SK-N-SH treated with all-trans-retinoic acid at 6 μM for 48 hours (cell line): Measurements from ENCODE around the gene DUSP16.

ENCODE experiments used
- ATAC-seq: fragments of 200-7000 bp; cut with Tn5 transposase; 3 replicates; pipeline ENCODE4 v1.9.1; 2020; ENCODE audit warnings: mild to moderate bottlenecking, moderate library complexity
- ARNTL ChIP-seq: fragments of 450-650 bp; formaldehyde crosslinking; IDR thresholded peaks from 2 replicates; pipeline ENCODE4 v1.5.0; 2020; ENCODE audit warnings: low read depth, mild to moderate bottlenecking, moderate library complexity, borderline replicate concordance
- BACH2 ChIP-seq: fragments of 250-450 bp; sonication (Bioruptor Pico); IDR thresholded peaks from 2 replicates; pipeline ENCODE4 v1.9.0; 2021; ENCODE audit warnings: mild to moderate bottlenecking, borderline replicate concordance
- CSDC2 ChIP-seq: fragments of 250-450 bp; sonication (Bioruptor Pico); IDR thresholded peaks from 2 replicates; pipeline ENCODE4 v1.5.0; 2020; ENCODE audit warnings: mild to moderate bottlenecking, moderate library complexity
- ESRRG ChIP-seq: fragments of 250-450 bp; sonication (Bioruptor Pico); IDR thresholded peaks from 2 replicates; pipeline ENCODE4 v1.6.1; 2021; ENCODE audit warnings: mild to moderate bottlenecking
- GLIS3 ChIP-seq: fragments of 250-450 bp; sonication (Bioruptor Pico); IDR thresholded peaks from 2 replicates; pipeline ENCODE4 v1.5.0; 2020; ENCODE audit warnings: mild to moderate bottlenecking, moderate library complexity
- ISL1 ChIP-seq: fragments of 250-450 bp; sonication (Bioruptor Pico); IDR thresholded peaks from 2 replicates; pipeline ENCODE4 v2.1.2; 2022; ENCODE audit warnings: mild to moderate bottlenecking, moderate library complexity
- OSR1 ChIP-seq: fragments of 250-450 bp; sonication (Bioruptor Pico); IDR thresholded peaks from 2 replicates; pipeline ENCODE4 v1.8.0; 2022; ENCODE audit warnings: moderate library complexity, mild to moderate bottlenecking, inconsistent platforms
- POU6F1 ChIP-seq: fragments of 250-450 bp; sonication (Bioruptor Pico); IDR thresholded peaks from 2 replicates; pipeline ENCODE4 v1.8.0; 2021; ENCODE audit warnings: low read depth, mild to moderate bottlenecking, moderate library complexity, borderline replicate concordance
- PPARA ChIP-seq: fragments of 250-450 bp; sonication (Bioruptor Pico); IDR thresholded peaks from 2 replicates; pipeline ENCODE4 v1.5.0; 2020; ENCODE audit warnings: mild to moderate bottlenecking, borderline replicate concordance
- RARB ChIP-seq: fragments of 250-450 bp; sonication (Bioruptor Pico); IDR thresholded peaks from 2 replicates; pipeline ENCODE4 v1.8.0; 2021; ENCODE audit warnings: mild to moderate bottlenecking, moderate library complexity
- TCF4 ChIP-seq: fragments of 250-450 bp; sonication (Bioruptor Pico); IDR thresholded peaks from 2 replicates; pipeline ENCODE4 v1.8.0; 2021; ENCODE audit warnings: mild to moderate bottlenecking, moderate library complexity, borderline replicate concordance
- TOX ChIP-seq: fragments of 250-450 bp; sonication (Bioruptor Pico); IDR thresholded peaks from 2 replicates; pipeline ENCODE4 v1.8.0; 2021; ENCODE audit warnings: mild to moderate bottlenecking, moderate library complexity, borderline replicate concordance
- ZC3H10 ChIP-seq: fragments of 250-450 bp; sonication (Bioruptor Pico); IDR thresholded peaks from 2 replicates; pipeline ENCODE4 v1.5.1; 2021; ENCODE audit warnings: mild to moderate bottlenecking, moderate library complexity
- ZFP3 ChIP-seq: fragments of 250-450 bp; sonication (Bioruptor Pico); IDR thresholded peaks from 2 replicates; pipeline ENCODE4 v1.5.0; 2020; ENCODE audit warnings: mild to moderate bottlenecking, moderate library complexity
- ZFP30 ChIP-seq: fragments of 450-650 bp; formaldehyde crosslinking; IDR thresholded peaks from 2 replicates; pipeline ENCODE4 v1.5.0; 2022; ENCODE audit warnings: mild to moderate bottlenecking, moderate library complexity
- ZNF565 ChIP-seq: fragments of 450-650 bp; formaldehyde crosslinking; conservative IDR thresholded peaks from 2 replicates; pipeline ENCODE4 v1.5.0; 2020; ENCODE audit warnings: low read depth, mild to moderate bottlenecking, moderate library complexity
- ZNF8 ChIP-seq: fragments of 450-650 bp; formaldehyde crosslinking; IDR thresholded peaks from 2 replicates; pipeline ENCODE4 v1.5.0; 2020; ENCODE audit warnings: mild to moderate bottlenecking, moderate library complexity
- TF ChIP-seq, protein P1 (sequence below): fragments of 250-450 bp; sonication (Bioruptor Pico); IDR thresholded peaks from 2 replicates; pipeline ENCODE4 v1.8.0; 2020; ENCODE audit warnings: mild to moderate bottlenecking, moderate library complexity, borderline replicate concordance
- TF ChIP-seq, protein P2 (sequence below): fragments of 250-450 bp; sonication (Bioruptor Pico); IDR thresholded peaks from 2 replicates; pipeline ENCODE4 v1.5.0; 2020; ENCODE audit warnings: mild to moderate bottlenecking, moderate library complexity

DUSP16 gene

GRCh38 chr12:12610711-12611110 is 48.0 kb upstream of the DUSP16 start:
- TF ChIP-seq TOX (CRISPR knock-in tag): no peak
- no peak for TF ChIP-seq RARB (CRISPR knock-in tag)
- TF ChIP-seq CSDC2 (CRISPR knock-in tag): no peak
- no peak for TF ChIP-seq ZFP3 (CRISPR knock-in tag)
- no peak for TF ChIP-seq BACH2 (CRISPR knock-in tag)
- TF ChIP-seq POU6F1 (CRISPR knock-in tag): no peak
- ATAC-seq: no peak

GRCh38 chr12:12609692-12610091 is 47.0 kb upstream of the DUSP16 start:
- no peak for ATAC-seq
- TF ChIP-seq ZNF8 (CRISPR knock-in tag) (no peak), PPARA (no peak), GLIS3 (CRISPR knock-in tag) (no peak), ARNTL (CRISPR knock-in tag) (no peak), ZFP3 (CRISPR knock-in tag) (no peak), RARB (CRISPR knock-in tag) (no peak), TCF4 (CRISPR knock-in tag) (no peak), ESRRG (CRISPR knock-in tag) (no peak), POU6F1 (CRISPR knock-in tag) (no peak), BACH2 (CRISPR knock-in tag) (no peak), ISL1 (CRISPR knock-in tag) (no peak)
- TF ChIP-seq, protein P1, sequence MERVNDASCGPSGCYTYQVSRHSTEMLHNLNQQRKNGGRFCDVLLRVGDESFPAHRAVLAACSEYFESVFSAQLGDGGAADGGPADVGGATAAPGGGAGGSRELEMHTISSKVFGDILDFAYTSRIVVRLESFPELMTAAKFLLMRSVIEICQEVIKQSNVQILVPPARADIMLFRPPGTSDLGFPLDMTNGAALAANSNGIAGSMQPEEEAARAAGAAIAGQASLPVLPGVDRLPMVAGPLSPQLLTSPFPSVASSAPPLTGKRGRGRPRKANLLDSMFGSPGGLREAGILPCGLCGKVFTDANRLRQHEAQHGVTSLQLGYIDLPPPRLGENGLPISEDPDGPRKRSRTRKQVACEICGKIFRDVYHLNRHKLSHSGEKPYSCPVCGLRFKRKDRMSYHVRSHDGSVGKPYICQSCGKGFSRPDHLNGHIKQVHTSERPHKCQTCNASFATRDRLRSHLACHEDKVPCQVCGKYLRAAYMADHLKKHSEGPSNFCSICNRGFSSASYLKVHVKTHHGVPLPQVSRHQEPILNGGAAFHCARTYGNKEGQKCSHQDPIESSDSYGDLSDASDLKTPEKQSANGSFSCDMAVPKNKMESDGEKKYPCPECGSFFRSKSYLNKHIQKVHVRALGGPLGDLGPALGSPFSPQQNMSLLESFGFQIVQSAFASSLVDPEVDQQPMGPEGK (CRISPR knock-in tag): no peak
- TF ChIP-seq, protein P2, sequence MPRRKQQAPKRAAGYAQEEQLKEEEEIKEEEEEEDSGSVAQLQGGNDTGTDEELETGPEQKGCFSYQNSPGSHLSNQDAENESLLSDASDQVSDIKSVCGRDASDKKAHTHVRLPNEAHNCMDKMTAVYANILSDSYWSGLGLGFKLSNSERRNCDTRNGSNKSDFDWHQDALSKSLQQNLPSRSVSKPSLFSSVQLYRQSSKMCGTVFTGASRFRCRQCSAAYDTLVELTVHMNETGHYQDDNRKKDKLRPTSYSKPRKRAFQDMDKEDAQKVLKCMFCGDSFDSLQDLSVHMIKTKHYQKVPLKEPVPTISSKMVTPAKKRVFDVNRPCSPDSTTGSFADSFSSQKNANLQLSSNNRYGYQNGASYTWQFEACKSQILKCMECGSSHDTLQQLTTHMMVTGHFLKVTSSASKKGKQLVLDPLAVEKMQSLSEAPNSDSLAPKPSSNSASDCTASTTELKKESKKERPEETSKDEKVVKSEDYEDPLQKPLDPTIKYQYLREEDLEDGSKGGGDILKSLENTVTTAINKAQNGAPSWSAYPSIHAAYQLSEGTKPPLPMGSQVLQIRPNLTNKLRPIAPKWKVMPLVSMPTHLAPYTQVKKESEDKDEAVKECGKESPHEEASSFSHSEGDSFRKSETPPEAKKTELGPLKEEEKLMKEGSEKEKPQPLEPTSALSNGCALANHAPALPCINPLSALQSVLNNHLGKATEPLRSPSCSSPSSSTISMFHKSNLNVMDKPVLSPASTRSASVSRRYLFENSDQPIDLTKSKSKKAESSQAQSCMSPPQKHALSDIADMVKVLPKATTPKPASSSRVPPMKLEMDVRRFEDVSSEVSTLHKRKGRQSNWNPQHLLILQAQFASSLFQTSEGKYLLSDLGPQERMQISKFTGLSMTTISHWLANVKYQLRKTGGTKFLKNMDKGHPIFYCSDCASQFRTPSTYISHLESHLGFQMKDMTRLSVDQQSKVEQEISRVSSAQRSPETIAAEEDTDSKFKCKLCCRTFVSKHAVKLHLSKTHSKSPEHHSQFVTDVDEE (CRISPR knock-in tag): no peak

DNA sequence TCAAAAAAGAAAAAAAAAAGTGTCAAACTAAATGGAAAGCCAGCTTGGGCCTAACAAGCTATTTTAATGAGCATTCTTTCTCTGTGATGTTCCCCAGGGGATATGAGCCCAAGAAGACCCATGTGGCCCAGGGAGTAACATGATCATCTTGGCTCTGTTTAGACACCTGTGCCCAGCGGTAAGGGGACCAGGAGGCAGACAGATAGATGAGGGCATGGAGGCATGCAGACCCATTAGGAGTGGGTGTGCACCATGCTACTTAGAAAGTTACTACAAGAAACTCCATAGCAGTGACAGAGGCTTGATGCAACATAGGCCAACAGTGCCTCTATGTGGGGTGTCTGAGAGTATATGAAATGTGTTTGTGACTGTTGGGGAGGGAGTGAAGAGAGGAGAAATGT is 45.9 kb upstream of the DUSP16 start:
- no peak for TF ChIP-seq OSR1
- TF ChIP-seq ZFP3 (CRISPR knock-in tag): no peak
- no peak for TF ChIP-seq ZC3H10
- TF ChIP-seq PPARA: no peak
- no peak for TF ChIP-seq ZFP30 (CRISPR knock-in tag)
- TF ChIP-seq POU6F1 (CRISPR knock-in tag): no peak
- no peak for TF ChIP-seq ZNF565
- no peak for TF ChIP-seq TOX (CRISPR knock-in tag)
- TF ChIP-seq ESRRG (CRISPR knock-in tag): no peak
- TF ChIP-seq ISL1 (CRISPR knock-in tag): no peak
- no peak for TF ChIP-seq ZNF8 (CRISPR knock-in tag)
- no peak for TF ChIP-seq ARNTL (CRISPR knock-in tag)
- ATAC-seq: no peak
